Kidney tubule cell (primary cell): ENCODE results near the gene CEP112.

ENCODE experiments used
- DNase-seq: peaks from one replicate; pipeline ENCODE4 v3.0.0-alpha.2; 2018; ENCODE audit warnings: low spot score

The CEP112 gene

GRCh38 chr17:65638221-65638975 lies 553.5 kb downstream of the CEP112 start:
- DNase-seq = no peak

GRCh38 chr17:65637786-65638185 lies 554.1 kb downstream of the CEP112 start:
- DNase-seq = no peak

GRCh38 chr17:65634533-65634932 lies 557.4 kb downstream of the CEP112 start:
- DNase-seq = no peak

- no peak for DNase-seq
Measured at GRCh38 chr17:65633988-65634387, 557.9 kb downstream of the CEP112 start.

GRCh38 chr17:65633146-65633881 lies 558.6 kb downstream of the CEP112 start:
- no peak for DNase-seq

- DNase-seq = no peak
Measured at GRCh38 chr17:65630502-65630901, 561.4 kb downstream of the CEP112 start.

- no peak for DNase-seq
Measured at GRCh38 chr17:65629234-65629690, 562.7 kb downstream of the CEP112 start.

- DNase-seq = no peak
Measured at GRCh38 chr17:65628644-65629036, 563.3 kb downstream of the CEP112 start.

- DNase-seq = peak; percentile 73
Measured at GRCh38 chr17:65627891-65628643, 563.9 kb downstream of the CEP112 start.

GRCh38 chr17:65627108-65627507 lies 564.8 kb downstream of the CEP112 start:
- DNase-seq = no peak

GRCh38 chr17:65626451-65626850 lies 565.5 kb downstream of the CEP112 start:
- DNase-seq = no peak

GRCh38 chr17:65618516-65618915 lies 573.4 kb downstream of the CEP112 start:
- DNase-seq = no peak

- DNase-seq = no peak
Measured at GRCh38 chr17:65617496-65617895, 574.4 kb downstream of the CEP112 start.

- DNase-seq = no peak
Measured at GRCh38 chr17:65609749-65610148, 582.2 kb downstream of the CEP112 start.

- no peak for DNase-seq
Measured at GRCh38 chr17:65609286-65609685, 582.6 kb downstream of the CEP112 start.

- peak; percentile 24 for DNase-seq
Measured at GRCh38 chr17:65604070-65604469, 587.9 kb downstream of the CEP112 start.

GRCh38 chr17:65601881-65602280 lies 590.1 kb downstream of the CEP112 start:
- no peak for DNase-seq

GRCh38 chr17:65601145-65601544 lies 590.8 kb downstream of the CEP112 start:
- no peak for DNase-seq

- no peak for DNase-seq
Measured at GRCh38 chr17:65600518-65600917, 591.4 kb downstream of the CEP112 start.

GRCh38 chr17:65599650-65600049 lies 592.3 kb downstream of the CEP112 start:
- DNase-seq = no peak

GRCh38 chr17:65598746-65599145 lies 593.2 kb downstream of the CEP112 start:
- DNase-seq = no peak

GRCh38 chr17:65595071-65595656 lies 596.8 kb downstream of the CEP112 start:
- no peak for DNase-seq
